Fibroblast of skin of back (primary cell): Measurements from ENCODE around the gene BIRC2.
A peak's percentile ranks its signal among the peaks of the same experiment; 100 is the strongest.

Experiments used
- DNase-seq: peaks from one replicate; pipeline ENCODE4 v3.0.0-alpha.2; 2013

Gene BIRC2

GRCh38 chr11:102375720-102376399 lies 28.8 kb downstream of the BIRC2 start:
- DNase-seq, result no peak

- no peak for DNase-seq
Measured at GRCh38 chr11:102377891-102378290, 30.9 kb downstream of the BIRC2 start.

DNA sequence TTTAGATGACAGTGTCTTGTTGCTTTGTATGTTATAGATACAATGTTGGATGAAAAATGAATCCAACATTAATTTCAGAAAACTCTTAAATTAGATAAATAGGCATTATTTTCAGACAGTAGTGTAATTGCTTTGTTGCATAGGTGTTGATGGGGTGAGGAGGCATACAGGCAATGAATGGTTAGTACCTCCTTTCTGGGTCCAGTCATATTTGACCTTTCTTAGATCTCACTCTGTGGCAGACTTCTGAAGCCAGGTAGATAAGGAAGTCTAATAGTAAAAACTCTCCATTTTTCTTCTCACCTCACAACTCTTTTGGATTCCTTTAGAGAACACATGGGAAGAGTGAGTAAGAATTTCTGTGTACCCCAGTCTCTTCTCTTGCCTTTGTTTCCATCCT lies 31.8 kb downstream of the BIRC2 start:
- DNase-seq, result no peak

DNA sequence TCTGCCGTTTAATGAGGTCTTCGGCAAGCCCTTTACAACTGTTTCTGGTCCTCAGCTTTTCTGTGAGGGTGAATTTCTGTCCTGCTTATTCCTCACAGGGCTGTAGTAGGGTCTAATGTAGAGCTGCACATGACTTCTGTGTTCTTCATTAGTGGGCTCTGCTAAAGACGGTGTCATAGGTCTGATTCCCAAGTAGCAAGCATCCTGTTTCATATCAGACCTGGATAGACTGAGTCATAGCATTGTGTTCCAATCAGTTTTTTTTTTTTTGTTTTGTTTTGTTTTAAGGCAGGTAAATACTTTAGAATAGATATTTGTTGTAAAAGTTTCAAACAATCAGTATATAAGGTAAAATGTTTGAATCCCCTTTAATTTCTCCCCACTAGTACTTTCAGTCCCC lies 35.4 kb downstream of the BIRC2 start:
- DNase-seq, result no peak

- DNase-seq, result no peak
Measured at GRCh38 chr11:102383839-102384238, 36.8 kb downstream of the BIRC2 start.

DNA sequence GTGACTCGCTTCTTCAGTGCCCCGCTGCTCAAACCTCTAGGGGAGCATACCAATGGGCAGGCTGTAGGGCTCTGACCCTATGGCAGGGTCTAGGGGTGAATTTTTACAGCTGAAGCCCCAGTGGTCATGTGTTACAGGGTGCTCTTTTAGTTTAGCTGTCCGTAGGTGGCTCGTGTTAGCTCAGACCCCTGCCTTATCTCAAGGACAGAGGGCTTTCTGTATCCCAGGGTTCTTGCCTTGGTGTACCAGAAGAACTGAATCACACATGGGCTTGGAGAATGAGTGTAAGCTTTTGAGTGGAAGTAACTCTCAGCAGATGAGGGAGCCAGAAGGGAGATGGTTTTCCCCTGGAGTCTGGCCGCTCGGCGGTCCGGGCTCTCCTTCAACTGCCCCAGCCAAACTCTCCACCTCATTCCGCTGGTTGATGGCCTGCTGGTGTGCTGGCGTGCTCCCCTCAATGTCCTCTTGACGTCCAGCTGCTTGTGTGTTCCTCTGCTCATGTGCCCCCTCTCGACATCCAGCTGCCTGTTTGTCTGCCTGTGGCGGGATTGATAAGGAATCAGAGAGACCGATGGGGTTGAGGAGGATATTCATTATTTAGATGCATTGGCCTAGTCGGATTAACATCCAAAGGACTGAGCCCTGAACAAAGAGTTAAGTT lies 37.5 kb downstream of the BIRC2 start:
- no peak for DNase-seq

DNA sequence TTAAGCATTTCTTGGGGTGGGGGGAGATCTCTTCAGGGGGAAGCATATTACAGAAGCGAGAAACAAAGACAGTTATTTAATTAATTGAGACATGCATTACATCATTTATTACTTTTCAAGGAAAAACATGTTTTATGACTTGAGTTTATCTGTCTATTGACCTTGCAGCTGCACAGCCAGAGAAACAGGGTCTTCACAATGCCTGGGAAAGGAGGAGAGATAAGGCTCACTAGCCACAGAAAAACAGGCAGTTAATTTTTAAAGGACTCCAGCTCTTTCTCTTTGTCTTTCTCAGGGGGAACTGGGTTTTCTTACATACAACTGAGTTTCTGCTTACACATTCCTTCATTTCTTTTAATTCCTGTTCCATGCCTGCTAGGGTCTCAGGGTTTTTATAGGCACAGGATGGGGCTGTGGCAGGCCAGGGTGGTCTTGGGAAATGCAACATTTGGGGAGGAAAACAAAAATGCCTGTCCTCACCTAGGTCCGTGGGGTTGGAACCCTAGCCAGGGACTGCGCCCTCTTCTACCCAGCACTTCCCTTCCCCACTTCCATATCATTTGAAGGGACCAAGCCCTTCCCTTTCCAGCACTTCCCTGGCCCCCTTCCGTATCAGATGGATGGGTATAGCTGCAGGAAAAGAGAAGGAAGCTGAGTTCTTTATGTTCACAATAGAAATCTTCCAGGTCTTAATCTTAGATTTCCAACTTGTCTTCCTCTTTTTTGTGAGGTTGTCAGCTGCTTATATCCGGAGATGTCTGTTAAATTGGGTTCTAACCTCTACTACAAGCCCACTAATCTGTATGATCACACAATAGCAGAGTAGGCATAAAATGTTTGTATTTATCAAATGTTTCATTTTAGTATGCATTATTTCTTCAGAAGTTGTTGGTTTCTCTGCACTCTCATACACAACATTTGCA lies 38.3 kb downstream of the BIRC2 start:
- DNase-seq, result no peak

- DNase-seq, result no peak
Measured at GRCh38 chr11:102386136-102386734, 39.2 kb downstream of the BIRC2 start.

GRCh38 chr11:102387043-102387781 lies 40.2 kb downstream of the BIRC2 start:
- no peak for DNase-seq

DNA sequence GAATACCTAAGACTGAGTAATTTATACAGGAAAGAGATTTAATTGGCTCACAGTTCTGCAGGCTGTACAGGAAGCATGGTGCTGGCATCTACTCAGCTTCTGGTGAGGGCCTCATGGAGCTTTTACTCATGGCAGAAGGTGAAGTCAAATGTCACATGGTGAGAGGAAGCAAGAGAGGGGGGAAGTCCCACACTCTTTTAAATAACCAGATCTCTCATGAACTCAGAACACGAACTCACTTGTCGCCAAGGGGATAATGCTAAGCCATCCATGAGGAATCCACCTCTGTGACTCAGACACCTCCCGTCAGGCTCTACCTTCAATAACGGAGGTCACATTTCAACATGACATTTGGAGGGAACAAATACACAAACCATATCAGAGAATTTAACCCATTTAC lies 42.2 kb downstream of the BIRC2 start:
- DNase-seq, result no peak

DNA sequence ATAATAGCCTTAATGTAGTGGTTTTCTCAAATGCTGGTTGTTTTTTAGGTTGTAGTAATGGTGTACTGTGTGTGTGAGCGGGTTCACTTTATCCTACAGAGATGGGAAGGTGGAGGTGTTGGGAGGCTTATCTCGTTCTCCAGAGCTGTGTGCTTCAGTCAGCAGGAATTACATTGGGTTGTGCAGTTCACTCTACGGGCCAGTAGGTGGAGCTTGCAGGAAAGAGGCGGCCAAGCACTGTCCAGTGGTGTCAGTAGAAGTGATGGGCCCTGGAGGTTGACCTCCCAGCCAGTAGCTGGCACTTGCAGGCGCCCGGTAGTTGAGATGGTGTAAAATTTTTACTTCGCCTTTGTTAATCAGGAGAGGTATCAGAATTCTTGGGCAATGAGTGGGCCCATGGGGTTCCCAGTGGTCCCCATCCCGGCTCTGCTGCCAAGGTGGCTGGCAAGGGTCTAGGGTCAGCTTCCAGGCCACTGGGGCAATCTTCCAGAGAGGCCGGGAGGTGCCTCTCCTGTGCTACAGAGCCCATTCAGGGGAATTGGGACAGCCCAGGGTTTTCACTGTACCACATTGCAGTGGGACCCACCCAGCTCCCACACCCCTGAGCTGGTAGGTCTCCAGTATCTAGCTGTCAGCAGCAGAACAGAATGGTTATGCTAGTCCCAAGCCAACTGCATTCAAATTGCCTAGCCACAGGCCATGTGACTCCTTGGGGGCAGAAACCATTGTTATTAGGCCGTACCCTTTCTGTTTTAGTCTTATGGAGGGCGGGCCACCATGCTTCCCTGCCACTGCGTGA lies 43.9 kb downstream of the BIRC2 start:
- DNase-seq, result peak; percentile 59

DNA sequence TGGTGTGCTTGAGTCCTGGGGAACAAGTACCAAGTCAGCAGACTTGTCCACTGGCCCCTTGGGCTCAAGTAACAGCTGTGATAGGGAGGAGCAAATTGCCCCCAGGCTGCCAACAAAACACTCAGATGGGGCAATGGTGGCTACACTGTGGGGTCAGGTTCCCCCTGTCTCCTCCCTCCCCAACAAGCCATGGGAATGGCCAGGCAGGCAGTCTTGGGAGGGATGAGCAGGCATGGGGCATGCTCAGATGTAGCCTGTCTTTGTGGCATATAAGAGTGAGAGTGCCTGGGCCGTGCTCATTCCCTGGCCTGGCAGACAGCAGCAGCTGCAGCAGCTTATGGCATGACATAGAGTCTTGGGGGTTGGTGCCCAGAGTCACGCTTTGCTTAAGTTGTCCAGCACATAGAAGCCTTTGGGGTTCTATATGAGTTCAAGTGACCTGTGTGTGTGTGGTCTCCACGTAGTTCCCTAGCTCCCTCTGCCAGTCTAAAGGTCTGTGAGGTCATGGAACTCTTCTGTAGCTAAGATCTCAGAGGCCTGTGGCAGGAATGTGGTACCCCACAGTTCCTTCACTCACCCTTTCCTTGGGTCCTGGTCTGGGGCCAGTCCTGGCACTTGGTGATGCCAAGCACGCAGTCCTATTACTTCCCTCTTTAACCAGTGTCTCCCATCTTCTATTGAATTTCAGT lies 44.7 kb downstream of the BIRC2 start:
- no peak for DNase-seq

GRCh38 chr11:102393272-102393730 lies 46.3 kb downstream of the BIRC2 start:
- no peak for DNase-seq

GRCh38 chr11:102395720-102396393 lies 48.8 kb downstream of the BIRC2 start:
- no peak for DNase-seq

DNA sequence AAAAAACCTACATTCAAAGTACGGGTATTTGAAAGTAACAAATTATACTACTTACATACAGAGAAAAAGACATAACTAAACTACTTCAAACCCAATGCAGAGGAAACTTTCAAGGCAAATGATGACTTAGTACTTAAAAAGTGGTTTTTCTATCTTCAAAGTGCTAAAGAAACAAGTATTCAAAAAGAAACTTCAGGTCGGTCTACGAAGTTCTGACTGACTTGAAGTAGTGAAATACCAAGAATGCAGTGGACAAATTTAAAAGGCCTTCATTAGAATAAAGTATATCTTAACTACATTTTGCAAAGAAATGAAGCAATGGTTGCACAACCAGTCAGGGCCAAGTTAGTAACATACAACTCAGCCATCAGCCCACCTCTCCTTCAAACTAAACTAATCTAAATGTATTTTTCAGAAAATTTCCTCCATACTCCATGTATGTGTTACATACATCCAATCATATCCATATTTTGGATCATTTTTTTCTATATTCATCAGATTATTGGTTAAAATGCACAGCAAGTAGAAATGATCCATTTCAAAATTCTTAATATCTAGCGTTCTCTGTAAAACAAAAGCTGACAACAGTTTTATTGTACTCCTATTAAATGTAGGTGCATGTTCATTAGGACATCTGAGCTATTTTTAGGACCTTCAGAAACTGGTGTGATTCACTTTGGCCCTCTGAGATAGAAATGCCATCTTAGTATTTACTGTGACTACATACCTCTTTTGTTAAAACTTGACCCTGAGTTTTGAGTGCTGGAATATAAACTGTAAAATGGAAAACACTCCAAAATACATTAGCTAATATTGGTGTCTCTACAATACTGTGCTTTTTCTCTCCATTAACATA lies 49.9 kb downstream of the BIRC2 start:
- DNase-seq, result no peak

GRCh38 chr11:102398297-102398696 lies 51.3 kb downstream of the BIRC2 start:
- no peak for DNase-seq

DNA sequence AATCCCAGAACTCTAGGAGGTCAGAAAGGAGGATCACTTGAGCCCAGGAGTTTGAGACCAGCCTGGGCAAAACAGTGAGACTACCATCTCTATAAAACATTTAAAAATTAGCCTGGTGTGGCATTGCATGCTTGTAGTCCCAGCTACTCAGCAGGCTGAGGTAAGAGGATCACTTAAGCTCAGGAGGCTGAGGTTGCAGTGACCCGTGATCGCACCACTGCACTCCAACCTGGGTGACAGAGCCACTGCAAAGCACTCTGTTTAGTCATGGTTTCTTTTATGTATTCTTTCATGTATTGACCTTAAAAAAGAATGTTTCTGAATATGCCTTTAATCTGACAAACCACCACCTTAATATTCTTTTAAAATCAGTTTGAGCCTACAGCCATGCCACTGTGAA lies 52.2 kb downstream of the BIRC2 start:
- no peak for DNase-seq

GRCh38 chr11:102400603-102401002 lies 53.6 kb downstream of the BIRC2 start:
- no peak for DNase-seq

DNA sequence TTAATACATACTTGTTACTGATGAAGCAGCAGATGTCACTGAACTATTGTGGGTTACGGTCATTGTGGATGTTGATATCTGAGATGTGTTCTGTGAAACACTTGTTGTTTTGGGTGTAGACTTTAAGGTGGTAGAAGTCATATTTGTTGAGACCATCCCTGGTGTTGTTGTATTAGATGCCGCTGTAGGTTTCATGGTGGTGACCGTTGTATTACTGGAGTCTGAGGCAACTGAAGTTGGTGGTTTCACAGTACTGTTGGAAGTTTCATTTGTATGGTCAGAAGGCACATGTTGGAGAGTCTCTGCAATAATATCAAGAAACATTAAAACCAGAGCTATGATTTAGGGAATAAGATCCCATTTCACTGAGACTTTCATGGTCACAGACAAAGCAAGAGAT lies 54.9 kb downstream of the BIRC2 start:
- DNase-seq, result no peak
